ENCODE data around the gene ZNF521. TPM values are rescaled to one million over a fixed set of nuclear protein-coding genes. Genes with fewer than 3 reads are reported as not detected.

Gene ZNF521
- total RNA-seq, 1 experiment from 2014 or later, result 0.04 TPM

GRCh38 chr18:25181993-25182392 is 170.0 kb downstream of the ZNF521 start:
- Histone ChIP-seq H3K9ac (ENCODE audit: low read length) (no peak overlapping the region), H3K4me1 (ENCODE audit: insufficient read depth, low read length) (no peaks in the 10 kb centered on the region), H3F3A (ENCODE audit: low read length, unreplicated experiment) (no peaks in the 10 kb centered on the region), H4K20me1 (ENCODE audit: low read length) (no peaks in the 10 kb centered on the region), H3K4me2 (ENCODE audit: low read length) (no peak overlapping the region), H3K36me3 (ENCODE audit: low read depth, low read length) (no peaks in the 10 kb centered on the region), H3K27ac (ENCODE audit: low read length) (no peak overlapping the region), H3K4me3 (ENCODE audit: low read length) (no peak overlapping the region), H3K9me3 (ENCODE audit: low read length) (no peaks in the 10 kb centered on the region), H3K79me2 (ENCODE audit: low read length) (no peaks in the 10 kb centered on the region), H2AFZ (ENCODE audit: low read length) (no peak overlapping the region), H3K27me3 (ENCODE audit: low read length) (peaks cover 92% of the 10 kb centered on the region), H3K9me2 (replicated peaks; ENCODE audit: low read length) (no peaks in the 10 kb centered on the region)
- ChIA-PET POLR2A (ENCODE audit: unreplicated experiment) (no interaction called here), CTCF (no interaction called here)
- intact Hi-C loops (cut with micrococcal nuclease), result no loop called here
- no TSS peak for BruUV-seq (replicated peaks)
- DNase-seq (no peak), ATAC-seq (no peak)
- no peak for TF ChIP-seq EZH2phosphoT487 (IDR thresholded peaks at IDR 0.05; ENCODE audit: borderline replicate concordance, low read length)
- TF ChIP-seq, protein P1, sequence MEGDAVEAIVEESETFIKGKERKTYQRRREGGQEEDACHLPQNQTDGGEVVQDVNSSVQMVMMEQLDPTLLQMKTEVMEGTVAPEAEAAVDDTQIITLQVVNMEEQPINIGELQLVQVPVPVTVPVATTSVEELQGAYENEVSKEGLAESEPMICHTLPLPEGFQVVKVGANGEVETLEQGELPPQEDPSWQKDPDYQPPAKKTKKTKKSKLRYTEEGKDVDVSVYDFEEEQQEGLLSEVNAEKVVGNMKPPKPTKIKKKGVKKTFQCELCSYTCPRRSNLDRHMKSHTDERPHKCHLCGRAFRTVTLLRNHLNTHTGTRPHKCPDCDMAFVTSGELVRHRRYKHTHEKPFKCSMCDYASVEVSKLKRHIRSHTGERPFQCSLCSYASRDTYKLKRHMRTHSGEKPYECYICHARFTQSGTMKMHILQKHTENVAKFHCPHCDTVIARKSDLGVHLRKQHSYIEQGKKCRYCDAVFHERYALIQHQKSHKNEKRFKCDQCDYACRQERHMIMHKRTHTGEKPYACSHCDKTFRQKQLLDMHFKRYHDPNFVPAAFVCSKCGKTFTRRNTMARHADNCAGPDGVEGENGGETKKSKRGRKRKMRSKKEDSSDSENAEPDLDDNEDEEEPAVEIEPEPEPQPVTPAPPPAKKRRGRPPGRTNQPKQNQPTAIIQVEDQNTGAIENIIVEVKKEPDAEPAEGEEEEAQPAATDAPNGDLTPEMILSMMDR (conservative IDR thresholded peaks at IDR 0.05; ENCODE audit: low read depth, low read length), result no peak
- no peak for TF ChIP-seq EZH2 (IDR thresholded peaks at IDR 0.05; ENCODE audit: low read length, unreplicated experiment)

- no peak overlapping the region for H3K27ac ChIP-seq (ENCODE audit: low read length)
- no peak for TF ChIP-seq EZH2 (IDR thresholded peaks at IDR 0.05; ENCODE audit: low read length, unreplicated experiment)
- TF ChIP-seq, protein P1 (conservative IDR thresholded peaks at IDR 0.05; ENCODE audit: low read depth, low read length), result no peak
- H3K9me2 ChIP-seq (replicated peaks; ENCODE audit: low read length), result no peaks in the 10 kb centered on the region
- H3K4me2 ChIP-seq (ENCODE audit: low read length), result no peak overlapping the region
- no peaks in the 10 kb centered on the region for H3F3A ChIP-seq (ENCODE audit: low read length, unreplicated experiment)
- H3K9ac ChIP-seq (ENCODE audit: low read length), result no peak overlapping the region
- DNase-seq, result no peak
- H3K36me3 ChIP-seq (ENCODE audit: low read depth, low read length), result no peaks in the 10 kb centered on the region
- H2AFZ ChIP-seq (ENCODE audit: low read length), result no peak overlapping the region
- no peak overlapping the region for H3K4me3 ChIP-seq (ENCODE audit: low read length)
- no peaks in the 10 kb centered on the region for H3K79me2 ChIP-seq (ENCODE audit: low read length)
- no peaks in the 10 kb centered on the region for H4K20me1 ChIP-seq (ENCODE audit: low read length)
- ChIA-PET POLR2A (ENCODE audit: unreplicated experiment) (no interaction called here), CTCF (no interaction called here)
- BruUV-seq (replicated peaks), result no TSS peak
- intact Hi-C loops (cut with micrococcal nuclease), result no loop called here
- H3K9me3 ChIP-seq (ENCODE audit: low read length), result no peaks in the 10 kb centered on the region
- no peaks in the 10 kb centered on the region for H3K4me1 ChIP-seq (ENCODE audit: insufficient read depth, low read length)
- H3K27me3 ChIP-seq (ENCODE audit: low read length), result peaks cover 92% of the 10 kb centered on the region
- no peak for ATAC-seq
Measured at GRCh38 chr18:25181581-25181980, 170.4 kb downstream of the ZNF521 start.

- Histone ChIP-seq H3F3A (ENCODE audit: low read length, unreplicated experiment) (no peaks in the 10 kb centered on the region), H3K4me1 (ENCODE audit: insufficient read depth, low read length) (no peaks in the 10 kb centered on the region), H3K9me3 (ENCODE audit: low read length) (no peaks in the 10 kb centered on the region), H3K27me3 (ENCODE audit: low read length) (peaks cover 92% of the 10 kb centered on the region), H2AFZ (ENCODE audit: low read length) (no peak overlapping the region), H4K20me1 (ENCODE audit: low read length) (no peaks in the 10 kb centered on the region), H3K4me3 (ENCODE audit: low read length) (no peak overlapping the region), H3K27ac (ENCODE audit: low read length) (no peak overlapping the region), H3K9me2 (replicated peaks; ENCODE audit: low read length) (no peaks in the 10 kb centered on the region), H3K9ac (ENCODE audit: low read length) (no peak overlapping the region), H3K79me2 (ENCODE audit: low read length) (no peaks in the 10 kb centered on the region), H3K36me3 (ENCODE audit: low read depth, low read length) (no peaks in the 10 kb centered on the region), H3K4me2 (ENCODE audit: low read length) (no peak overlapping the region)
- TF ChIP-seq, protein P1 (conservative IDR thresholded peaks at IDR 0.05; ENCODE audit: low read depth, low read length), result no peak
- TF ChIP-seq EZH2 (IDR thresholded peaks at IDR 0.05; ENCODE audit: low read length, unreplicated experiment) (no peak), EZH2phosphoT487 (IDR thresholded peaks at IDR 0.05; ENCODE audit: borderline replicate concordance, low read length) (no peak)
- CTCF ChIA-PET, result no interaction called here
- ATAC-seq (no peak), DNase-seq (no peak)
- intact Hi-C loops (cut with micrococcal nuclease), result no loop called here
- POLR2A ChIA-PET (ENCODE audit: unreplicated experiment), result no interaction called here
- no TSS peak for BruUV-seq (replicated peaks)
Measured at GRCh38 chr18:25180973-25181548, 170.9 kb downstream of the ZNF521 start.
